ENCODE measurements around the gene PSMD11.

The PSMD11 gene

GRCh38 chr17:32451879-32452278 lies 7.6 kb downstream of the PSMD11 start:
- no peak for TF ChIP-seq CTCF (IDR thresholded peaks at IDR 0.05; ENCODE audit: insufficient read depth, missing control alignments)
- FAIRE-seq (no peak), DNase-seq (ENCODE audit: insufficient read length, low spot score) (no peak)

GRCh38 chr17:32452281-32452680 lies 8.0 kb downstream of the PSMD11 start:
- FAIRE-seq (no peak), DNase-seq (ENCODE audit: insufficient read length, low spot score) (no peak)
- TF ChIP-seq CTCF (IDR thresholded peaks at IDR 0.05; ENCODE audit: insufficient read depth, missing control alignments): no peak

GRCh38 chr17:32453370-32453769 lies 9.1 kb downstream of the PSMD11 start:
- FAIRE-seq: no peak
- no peak for DNase-seq (ENCODE audit: insufficient read length, low spot score)
- TF ChIP-seq CTCF (IDR thresholded peaks at IDR 0.05; ENCODE audit: insufficient read depth, missing control alignments): no peak

- no peak for TF ChIP-seq CTCF (IDR thresholded peaks at IDR 0.05; ENCODE audit: insufficient read depth, missing control alignments)
- FAIRE-seq (no peak), DNase-seq (ENCODE audit: insufficient read length, low spot score) (no peak)
Observed at GRCh38 chr17:32458371-32458770, 14.1 kb downstream of the PSMD11 start.

- no peak for FAIRE-seq
- no peak for DNase-seq (ENCODE audit: insufficient read length, low spot score)
- TF ChIP-seq CTCF (IDR thresholded peaks at IDR 0.05; ENCODE audit: insufficient read depth, missing control alignments): no peak
Observed at GRCh38 chr17:32460054-32460453, 15.7 kb downstream of the PSMD11 start.

GRCh38 chr17:32461498-32461852 lies 17.2 kb downstream of the PSMD11 start:
- TF ChIP-seq CTCF (IDR thresholded peaks at IDR 0.05; ENCODE audit: insufficient read depth, missing control alignments): no peak
- FAIRE-seq (no peak), DNase-seq (ENCODE audit: insufficient read length, low spot score) (no peak)

GRCh38 chr17:32461853-32462617 lies 17.7 kb downstream of the PSMD11 start:
- FAIRE-seq (no peak), DNase-seq (ENCODE audit: insufficient read length, low spot score) (no peak)

More at GRCh38 chr17:32461853-32462617, 17.7 kb downstream of the PSMD11 start:
- peak; percentile 62 for TF ChIP-seq CTCF (IDR thresholded peaks at IDR 0.05; ENCODE audit: insufficient read depth, missing control alignments)
